Mesendoderm (in vitro differentiated cells): ENCODE results near the gene AFMID.
A peak's percentile ranks its signal among the peaks of the same experiment; 100 is the strongest.
"Not testable (repeated sequence)": the region's sequence is repeated elsewhere in the genome, so short reads cannot be mapped to it uniquely, and the experiment has no call there.

Experiments
- DNase-seq: peaks from one replicate; pipeline ENCODE4 v3.0.0; 2013
- H2AK5ac ChIP-seq: 2 replicates; pipeline ENCODE4 v1.6.1; 2013; ENCODE audit warnings: low read length, inconsistent platforms
- H2BK120ac ChIP-seq: 2 replicates; pipeline ENCODE4 v1.6.1; 2013; ENCODE audit warnings: low read depth, mild to moderate bottlenecking, low read length, moderate library complexity, mixed read lengths
- H2BK15ac ChIP-seq: replicated peaks from 2 replicates; pipeline ENCODE4 v1.6.1; 2013; ENCODE audit warnings: low read depth, mild to moderate bottlenecking, moderate library complexity
- H2BK5ac ChIP-seq: 2 replicates; pipeline ENCODE4 v1.6.1; 2013; ENCODE audit warnings: low read length, inconsistent platforms
- H3K18ac ChIP-seq: 2 replicates; pipeline ENCODE4 v1.6.1; 2013; ENCODE audit warnings: mild to moderate bottlenecking, low read length, mixed read lengths
- H3K23ac ChIP-seq: one replicate; pipeline ENCODE4 v1.6.1; 2013; ENCODE audit warnings: low read length
- H3K27ac ChIP-seq: 2 replicates; pipeline ENCODE4 v1.5.1; 2013; ENCODE audit warnings: low read depth, mild to moderate bottlenecking, inconsistent platforms, low read length, moderate library complexity
- H3K27me3 ChIP-seq: 2 replicates; pipeline ENCODE4 v1.6.1; 2013; ENCODE audit warnings: low read length, control low read depth, mild to moderate bottlenecking, inconsistent platforms; ENCODE audit not compliant: insufficient read depth, poor library complexity
- H3K36me3 ChIP-seq: 2 replicates; pipeline ENCODE4 v1.6.1; 2013; ENCODE audit warnings: low read length, inconsistent platforms; ENCODE audit not compliant: control insufficient read depth, insufficient read depth
- H3K4ac ChIP-seq: one replicate; pipeline ENCODE4 v1.6.1; 2013; ENCODE audit warnings: low read depth, mild to moderate bottlenecking, low read length, moderate library complexity
- H3K4me1 ChIP-seq: 2 replicates; pipeline ENCODE4 v1.6.1; 2013; ENCODE audit warnings: low read depth, low read length, inconsistent platforms; ENCODE audit not compliant: control insufficient read depth
- H3K4me2 ChIP-seq: 2 replicates; pipeline ENCODE4 v1.6.1; 2013; ENCODE audit warnings: low read length
- H3K4me3 ChIP-seq: 2 replicates; pipeline ENCODE4 v1.5.1; 2013; ENCODE audit warnings: mild to moderate bottlenecking, low read length
- H3K56ac ChIP-seq: one replicate; pipeline ENCODE4 v1.6.1; 2013; ENCODE audit warnings: low read length
- H3K79me1 ChIP-seq: 2 replicates; pipeline ENCODE4 v1.6.1; 2013; ENCODE audit warnings: low read length, inconsistent platforms
- H3K79me2 ChIP-seq: 2 replicates; pipeline ENCODE4 v1.6.1; 2013; ENCODE audit warnings: mild to moderate bottlenecking, low read length; ENCODE audit not compliant: control insufficient read depth, insufficient read depth
- H3K9ac ChIP-seq: 2 replicates; pipeline ENCODE4 v1.6.1; 2013; ENCODE audit warnings: low read length, inconsistent platforms
- H4K5ac ChIP-seq: one replicate; pipeline ENCODE4 v1.6.1; 2013; ENCODE audit warnings: low read length
- H4K8ac ChIP-seq: one replicate; pipeline ENCODE4 v1.6.1; 2013; ENCODE audit warnings: low read depth, mild to moderate bottlenecking, control low read depth, low read length, moderate library complexity
- WGBS: extraction: QIAGEN DNeasy Blood & Tissue Kit; methylation state at CpG from one replicate; pipeline ENCODE4 v1.1.7; 2013; ENCODE audit warnings: low lambda C conversion rate, missing lambda C conversion rate; ENCODE audit not compliant: insufficient coverage; ENCODE audit errors: extremely low coverage; 5-methylcytosine and 5-hydroxymethylcytosine counted together

Gene AFMID

GRCh38 chr17:78168242-78168902 is 18.8 kb upstream of the AFMID start, which contains the start of gene SYNGR2:
SYNGR2 (plus strand) TSS chr17:78168581; CDS start chr17:78168617, 36 bp downstream.
- Histone ChIP-seq H3K23ac (no peak within 1 kb of the TSS), H3K9ac (peak within 1 kb of the TSS; percentile 70), H2BK5ac (no peak within 1 kb of the TSS), H4K8ac (no peak within 1 kb of the TSS), H2BK120ac (no peak within 1 kb of the TSS), H3K27ac (no peak within 1 kb of the TSS), H3K79me1 (no peaks in the 10 kb centered on the region), H3K56ac (peak within 1 kb of the TSS; percentile 85), H4K5ac (no peak within 1 kb of the TSS), H3K4me3 (peak within 1 kb of the TSS; percentile 39), H2AK5ac (no peak within 1 kb of the TSS), H3K4ac (no peak within 1 kb of the TSS), H3K36me3 (no peaks in the 10 kb centered on the region), H3K27me3 (no peaks in the 10 kb centered on the region), H3K4me1 (peaks cover 2% of the 10 kb centered on the region), H3K4me2 (peak within 1 kb of the TSS; percentile 71), H3K18ac (peak within 1 kb of the TSS; percentile 33), H2BK15ac (no peak within 1 kb of the TSS), H3K79me2 (no peaks in the 10 kb centered on the region)
- DNase-seq, result peak; percentile 86
- no CpG with 5 or more reads among the region's 84 CpGs for WGBS

- WGBS, result no CpG with 5 or more reads among the region's 38 CpGs
- peak; percentile 67 for DNase-seq
- H3K56ac ChIP-seq, result peak overlapping the region; percentile 80
- H3K36me3 ChIP-seq, result peaks cover 1% of the 10 kb centered on the region
- H3K79me1 ChIP-seq, result no peaks in the 10 kb centered on the region
- H2AK5ac ChIP-seq, result no peak overlapping the region
- H3K23ac ChIP-seq, result no peak overlapping the region
- no peak overlapping the region for H3K27ac ChIP-seq
- H3K9ac ChIP-seq, result peak overlapping the region; percentile 70
- H3K27me3 ChIP-seq, result no peaks in the 10 kb centered on the region
- no peak overlapping the region for H3K4ac ChIP-seq
- H3K4me2 ChIP-seq, result peak overlapping the region; percentile 70
- no peak overlapping the region for H2BK15ac ChIP-seq
- H3K4me1 ChIP-seq, result peaks cover 2% of the 10 kb centered on the region
- H3K4me3 ChIP-seq, result peak overlapping the region; percentile 39
- no peak overlapping the region for H2BK120ac ChIP-seq
- H2BK5ac ChIP-seq, result no peak overlapping the region
- no peak overlapping the region for H4K5ac ChIP-seq
- H3K18ac ChIP-seq, result peak overlapping the region; percentile 33
- no peak overlapping the region for H4K8ac ChIP-seq
- no peaks in the 10 kb centered on the region for H3K79me2 ChIP-seq
Observed at GRCh38 chr17:78168903-78169793, 18.0 kb upstream of the AFMID start.

- Histone ChIP-seq H3K4me3 (no peak overlapping the region), H3K23ac (no peak overlapping the region), H3K4ac (no peak overlapping the region), H3K56ac (no peak overlapping the region), H3K18ac (no peak overlapping the region), H3K4me1 (peaks cover 2% of the 10 kb centered on the region), H3K36me3 (peaks cover 4% of the 10 kb centered on the region), H3K9ac (no peak overlapping the region), H3K79me1 (no peaks in the 10 kb centered on the region), H2AK5ac (no peak overlapping the region), H2BK120ac (no peak overlapping the region), H4K8ac (no peak overlapping the region), H3K27ac (no peak overlapping the region), H3K27me3 (no peaks in the 10 kb centered on the region), H3K79me2 (no peaks in the 10 kb centered on the region), H2BK5ac (no peak overlapping the region), H4K5ac (no peak overlapping the region), H2BK15ac (no peak overlapping the region), H3K4me2 (no peak overlapping the region)
- WGBS, result no CpG with 5 or more reads among the region's 31 CpGs
- DNase-seq, result no peak
Observed at GRCh38 chr17:78170692-78171590, 16.2 kb upstream of the AFMID start.

GRCh38 chr17:78171591-78172248 is 15.4 kb upstream of the AFMID start:
- not testable (repeated sequence) for H3K27me3 ChIP-seq, H3K36me3 ChIP-seq, H3K4ac ChIP-seq, H3K18ac ChIP-seq, H3K79me2 ChIP-seq, H4K8ac ChIP-seq, H3K9ac ChIP-seq, H2BK15ac ChIP-seq, H2AK5ac ChIP-seq, H3K56ac ChIP-seq, H3K4me2 ChIP-seq, H3K4me3 ChIP-seq, H4K5ac ChIP-seq, H3K23ac ChIP-seq, DNase-seq, H2BK120ac ChIP-seq, H2BK5ac ChIP-seq, H3K4me1 ChIP-seq, H3K27ac ChIP-seq, H3K79me1 ChIP-seq
- no CpG with 5 or more reads among the region's 19 CpGs for WGBS

- H3K23ac ChIP-seq, result no peak overlapping the region
- WGBS, result no CpG with 5 or more reads among the region's 19 CpGs
- H2BK120ac ChIP-seq, result no peak overlapping the region
- H3K27me3 ChIP-seq, result no peaks in the 10 kb centered on the region
- H3K79me1 ChIP-seq, result no peaks in the 10 kb centered on the region
- no peak overlapping the region for H3K4ac ChIP-seq
- no peak overlapping the region for H3K27ac ChIP-seq
- no peak overlapping the region for H3K4me3 ChIP-seq
- no peak overlapping the region for H3K9ac ChIP-seq
- no peak overlapping the region for H3K4me2 ChIP-seq
- H2BK5ac ChIP-seq, result no peak overlapping the region
- no peak overlapping the region for H4K8ac ChIP-seq
- no peak overlapping the region for H3K18ac ChIP-seq
- no peak overlapping the region for H3K56ac ChIP-seq
- H2BK15ac ChIP-seq, result no peak overlapping the region
- peaks cover 6% of the 10 kb centered on the region for H3K36me3 ChIP-seq
- H2AK5ac ChIP-seq, result no peak overlapping the region
- no peaks in the 10 kb centered on the region for H3K79me2 ChIP-seq
- H3K4me1 ChIP-seq, result peaks cover 2% of the 10 kb centered on the region
- H4K5ac ChIP-seq, result no peak overlapping the region
- no peak for DNase-seq
Observed at GRCh38 chr17:78172249-78173051, 14.7 kb upstream of the AFMID start.
